Choroid plexus epithelial cell (primary cell): ENCODE data around the gene SIN3B.

Experiments used
- DNase-seq: peaks from one replicate; pipeline ENCODE4 v3.0.0-alpha.2; 2010; ENCODE audit warnings: low read depth
- H3K4me3 ChIP-seq: 2 replicates; pipeline ENCODE4 v1.5.1; 2011; ENCODE audit warnings: low read depth, mild to moderate bottlenecking, control low read depth, low read length, moderate library complexity
- TF ChIP-seq, protein P1 (sequence below): conservative IDR thresholded peaks from 2 replicates; pipeline ENCODE4 v1.5.1; 2011; ENCODE audit warnings: low read depth, mild to moderate bottlenecking, control low read depth, inconsistent platforms, low read length, moderate library complexity

SIN3B gene

DNA sequence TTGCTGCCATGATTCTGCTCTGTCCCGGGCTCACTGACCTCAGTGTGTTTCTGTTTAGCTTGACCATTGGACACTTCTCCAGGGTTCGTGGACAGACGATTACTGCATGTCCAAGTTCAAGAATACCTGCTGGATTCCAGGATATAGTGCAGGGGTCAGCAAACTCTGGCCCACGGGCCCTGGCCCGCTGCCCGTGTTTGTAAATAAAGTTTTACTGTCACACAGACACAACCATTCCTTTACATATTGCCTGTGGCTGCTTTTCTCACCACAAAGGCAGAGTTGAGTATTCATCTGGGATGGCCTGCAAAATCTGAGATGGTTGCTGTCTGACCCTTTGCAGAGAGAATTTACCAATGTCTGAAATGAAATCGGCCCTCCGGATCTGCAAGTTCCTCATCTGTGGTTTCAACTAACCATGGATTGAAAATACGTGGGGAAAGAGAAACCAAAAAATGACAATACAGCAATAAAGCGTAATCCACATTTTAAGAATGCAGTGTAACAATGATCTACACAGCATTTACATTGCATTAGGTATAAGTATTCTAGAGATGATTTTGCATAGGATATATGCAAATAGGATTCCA is 33.7 kb downstream of the SIN3B start:
- TF ChIP-seq, protein P1, sequence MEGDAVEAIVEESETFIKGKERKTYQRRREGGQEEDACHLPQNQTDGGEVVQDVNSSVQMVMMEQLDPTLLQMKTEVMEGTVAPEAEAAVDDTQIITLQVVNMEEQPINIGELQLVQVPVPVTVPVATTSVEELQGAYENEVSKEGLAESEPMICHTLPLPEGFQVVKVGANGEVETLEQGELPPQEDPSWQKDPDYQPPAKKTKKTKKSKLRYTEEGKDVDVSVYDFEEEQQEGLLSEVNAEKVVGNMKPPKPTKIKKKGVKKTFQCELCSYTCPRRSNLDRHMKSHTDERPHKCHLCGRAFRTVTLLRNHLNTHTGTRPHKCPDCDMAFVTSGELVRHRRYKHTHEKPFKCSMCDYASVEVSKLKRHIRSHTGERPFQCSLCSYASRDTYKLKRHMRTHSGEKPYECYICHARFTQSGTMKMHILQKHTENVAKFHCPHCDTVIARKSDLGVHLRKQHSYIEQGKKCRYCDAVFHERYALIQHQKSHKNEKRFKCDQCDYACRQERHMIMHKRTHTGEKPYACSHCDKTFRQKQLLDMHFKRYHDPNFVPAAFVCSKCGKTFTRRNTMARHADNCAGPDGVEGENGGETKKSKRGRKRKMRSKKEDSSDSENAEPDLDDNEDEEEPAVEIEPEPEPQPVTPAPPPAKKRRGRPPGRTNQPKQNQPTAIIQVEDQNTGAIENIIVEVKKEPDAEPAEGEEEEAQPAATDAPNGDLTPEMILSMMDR, result no peak
- no peak overlapping the region for H3K4me3 ChIP-seq
- DNase-seq, result no peak

DNA sequence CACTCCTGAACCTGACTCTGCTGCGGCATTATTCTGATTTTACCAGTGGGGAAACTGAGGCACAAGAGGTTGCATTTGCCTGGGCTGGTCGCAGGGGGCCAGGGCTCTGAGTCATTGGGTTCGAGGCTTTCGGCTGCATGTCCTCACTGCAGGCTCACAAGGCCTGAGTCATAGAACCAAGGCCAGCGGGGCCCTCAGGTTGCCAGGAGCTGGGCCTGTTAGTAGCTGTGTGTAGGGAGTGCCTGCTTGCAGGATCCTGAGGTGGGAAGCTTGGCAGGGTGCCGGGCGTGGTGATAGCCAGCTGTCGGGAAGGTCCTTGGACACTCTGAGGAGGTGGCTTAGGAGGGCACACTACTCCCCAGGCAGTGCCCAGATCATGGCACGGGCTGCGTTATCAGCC is 38.0 kb downstream of the SIN3B start:
- peak; percentile 34 for DNase-seq
- H3K4me3 ChIP-seq, result no peak overlapping the region
- TF ChIP-seq, protein P1, result no peak

DNA sequence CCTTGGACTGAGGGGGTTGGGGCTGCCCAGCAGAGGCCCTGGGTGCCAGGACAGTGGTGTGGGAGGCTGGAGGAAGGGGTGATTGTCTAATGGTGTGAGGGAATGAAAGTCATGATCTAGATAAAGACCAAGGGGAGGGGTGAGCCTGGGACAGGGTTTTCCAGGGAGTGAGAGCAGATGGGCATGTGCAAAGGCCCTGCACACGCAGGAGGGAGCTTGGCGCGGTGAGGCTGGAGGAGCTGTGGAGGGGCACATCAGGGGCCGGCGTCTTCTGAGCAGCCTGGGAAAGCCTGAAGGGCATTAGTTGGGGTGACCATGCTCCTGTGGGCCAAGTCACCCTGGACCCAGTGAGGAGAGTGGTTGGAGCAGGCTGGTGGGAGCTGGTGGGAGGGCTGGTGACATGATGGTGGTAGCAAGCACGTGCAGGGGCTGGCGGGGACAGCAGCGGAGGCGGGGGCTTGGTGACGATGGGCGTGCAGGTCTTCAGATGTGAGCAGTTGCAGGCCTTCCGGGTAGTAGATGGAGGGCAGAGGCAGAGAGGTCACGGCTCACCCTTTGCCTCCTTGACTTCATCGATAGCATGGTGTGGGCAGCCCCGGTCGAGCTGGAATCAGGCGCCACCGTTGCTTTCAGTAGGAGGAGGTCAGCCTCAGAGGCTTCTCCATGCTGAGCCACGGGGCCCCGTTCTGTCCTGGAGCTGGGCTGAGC is 39.4 kb downstream of the SIN3B start:
- H3K4me3 ChIP-seq, result no peak overlapping the region
- no peak for DNase-seq
- TF ChIP-seq, protein P1, result no peak

DNA sequence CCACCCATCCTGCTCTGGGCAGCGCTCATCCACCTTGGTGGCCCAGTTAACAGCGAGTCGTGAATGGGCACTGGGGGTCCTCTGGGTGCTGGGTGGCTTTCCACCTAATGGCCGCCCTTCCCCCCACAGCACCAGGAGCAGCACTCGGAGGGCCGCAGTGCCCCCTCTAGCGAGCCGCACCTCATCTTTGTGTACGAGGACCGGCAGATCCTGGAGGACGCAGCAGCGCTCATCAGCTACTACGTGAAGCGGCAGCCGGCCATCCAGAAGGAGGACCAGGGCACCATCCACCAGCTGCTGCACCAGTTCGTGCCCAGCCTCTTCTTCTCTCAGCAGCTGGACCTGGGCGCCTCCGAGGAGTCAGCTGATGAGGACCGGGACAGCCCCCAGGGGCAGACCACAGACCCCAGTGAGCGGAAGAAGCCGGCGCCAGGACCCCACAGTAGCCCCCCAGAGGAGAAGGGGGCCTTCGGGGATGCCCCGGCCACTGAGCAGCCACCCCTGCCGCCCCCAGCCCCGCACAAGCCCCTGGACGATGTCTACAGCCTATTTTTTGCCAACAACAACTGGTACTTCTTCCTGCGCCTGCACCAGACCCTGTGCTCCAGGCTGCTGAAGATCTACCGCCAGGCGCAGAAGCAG is 40.3 kb downstream of the SIN3B start:
- TF ChIP-seq, protein P1, result no peak
- DNase-seq, result no peak
- no peak overlapping the region for H3K4me3 ChIP-seq

DNA sequence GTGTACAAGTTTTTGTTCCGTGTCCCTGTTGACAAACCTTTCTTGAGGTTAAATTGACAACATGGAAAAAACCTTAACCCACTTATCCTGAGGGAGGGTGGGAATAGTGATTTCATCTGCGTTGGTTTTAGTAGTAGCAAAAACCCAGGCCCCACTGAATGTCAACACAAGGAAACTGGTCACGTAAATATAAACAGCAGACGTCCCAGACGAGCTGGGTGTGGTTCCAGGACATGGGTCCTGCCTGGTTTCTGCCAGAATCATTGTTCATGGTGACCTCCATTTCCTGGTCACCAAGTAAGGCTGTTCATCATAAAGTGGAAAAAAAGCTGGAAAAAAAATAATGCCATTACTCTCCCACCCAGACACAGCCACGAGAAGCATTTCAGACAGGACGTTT is 42.7 kb downstream of the SIN3B start:
- no peak for DNase-seq
- TF ChIP-seq, protein P1, result no peak
- H3K4me3 ChIP-seq, result no peak overlapping the region

DNA sequence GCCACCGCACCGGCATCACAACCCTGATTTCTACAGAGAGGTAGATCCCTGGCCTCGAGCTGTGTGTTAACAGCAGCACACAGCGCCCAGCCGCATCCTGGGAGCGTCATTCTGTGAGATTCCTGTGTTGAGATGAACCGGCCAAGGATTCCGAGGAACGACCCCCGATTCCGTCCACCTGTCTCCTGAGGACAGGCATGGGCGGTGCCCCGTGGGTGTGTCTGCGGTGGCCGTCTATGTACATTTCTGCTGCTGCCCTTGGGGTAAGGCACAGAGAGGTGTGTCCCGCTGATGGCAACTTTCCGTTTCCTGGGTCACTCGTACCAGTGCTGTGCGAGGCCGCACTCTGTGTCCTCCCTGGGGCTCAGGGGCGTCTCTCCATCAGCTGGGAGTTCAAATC is 43.5 kb downstream of the SIN3B start:
- TF ChIP-seq, protein P1, result no peak
- no peak for DNase-seq
- no peak overlapping the region for H3K4me3 ChIP-seq
